HG02623 (cell line): Measurements from ENCODE around the gene NDUFA8.

Experiments used
- ATAC-seq: cut with Tn5 transposase; IDR thresholded peaks from one replicate; pipeline ENCODE4 v1.9.1; 2021; ENCODE audit warnings: moderate library complexity; ENCODE audit not compliant: unreplicated experiment

The NDUFA8 gene

DNA sequence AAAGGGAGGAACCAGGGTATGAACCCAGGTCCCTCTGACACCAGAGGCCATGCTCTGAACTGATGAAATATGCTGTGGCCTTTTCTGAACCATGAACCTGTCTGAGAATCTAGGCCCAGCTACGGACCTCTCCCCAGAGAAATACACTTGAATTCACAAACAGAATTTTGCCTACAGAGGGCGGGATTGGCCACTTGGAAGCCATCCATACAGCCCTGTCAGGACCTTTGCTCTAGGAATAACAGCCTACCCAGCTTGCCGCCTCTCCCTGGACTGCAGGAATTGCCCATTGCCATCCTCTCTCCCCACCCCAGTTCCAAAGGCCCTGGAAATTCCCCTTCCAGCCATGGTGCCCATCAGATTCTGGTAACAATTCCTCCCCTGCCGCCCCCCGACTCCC, 26.7 kb upstream of the NDUFA8 start:
- no peak for ATAC-seq

DNA sequence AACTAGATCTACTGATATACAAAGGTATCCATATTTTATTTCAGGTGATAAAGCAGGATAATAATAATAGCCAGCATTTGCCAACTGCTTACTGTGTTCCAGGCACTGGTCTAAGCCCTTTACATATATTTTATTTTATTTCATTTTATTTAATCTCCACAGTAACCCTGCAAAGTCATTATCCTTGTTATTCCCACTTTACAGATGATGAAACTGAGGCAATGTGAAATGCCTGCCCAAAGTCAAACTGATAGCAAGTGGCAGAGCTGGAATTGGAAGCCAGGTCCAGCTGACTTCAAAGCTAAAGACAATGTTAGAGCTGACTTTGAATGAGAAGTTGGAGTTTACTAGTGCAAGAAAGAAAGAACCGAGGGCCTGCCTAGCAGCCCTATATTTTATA, 25.0 kb upstream of the NDUFA8 start:
- no peak for ATAC-seq

DNA sequence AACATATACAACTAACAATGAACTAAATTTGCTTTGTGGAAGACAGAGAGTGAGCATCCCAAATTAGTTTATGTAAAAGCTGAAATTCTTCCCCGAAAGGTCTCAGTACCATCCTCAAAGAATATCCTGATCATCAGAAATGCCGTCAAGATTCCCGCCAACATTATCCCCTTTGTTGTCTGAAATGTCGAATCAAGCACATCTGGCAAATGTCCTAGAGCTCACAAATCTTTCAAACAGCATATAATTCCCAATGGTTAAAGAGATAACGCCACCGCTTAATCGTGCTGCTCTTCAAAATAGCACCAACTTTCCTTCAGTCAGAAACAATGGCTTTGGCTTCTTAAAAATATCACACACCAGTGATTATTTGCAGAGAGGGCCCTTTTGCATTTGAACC, 23.9 kb upstream of the NDUFA8 start:
- ATAC-seq: no peak

DNA sequence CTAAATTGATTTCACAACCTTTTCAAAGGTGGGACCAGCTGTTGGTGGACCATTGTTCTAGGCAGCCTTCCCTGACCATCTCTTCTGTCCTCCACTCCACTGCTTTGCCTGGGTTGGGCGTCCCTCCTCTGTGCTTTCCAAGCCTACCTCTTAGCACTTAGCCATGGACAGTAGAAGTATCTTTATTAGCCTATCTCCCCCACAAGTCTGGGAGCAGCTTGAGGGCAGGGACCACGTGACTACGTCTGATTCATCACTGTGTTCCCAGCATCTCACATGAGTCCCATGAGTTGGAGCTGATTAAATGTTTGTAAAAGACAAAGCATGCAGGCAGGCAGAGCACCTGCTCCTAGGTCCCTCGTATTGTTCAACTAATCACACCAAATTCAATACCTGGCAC, 21.1 kb upstream of the NDUFA8 start:
- ATAC-seq: no peak

GRCh38 chr9:122179690-122180074, 20.1 kb upstream of the NDUFA8 start:
- no peak for ATAC-seq

DNA sequence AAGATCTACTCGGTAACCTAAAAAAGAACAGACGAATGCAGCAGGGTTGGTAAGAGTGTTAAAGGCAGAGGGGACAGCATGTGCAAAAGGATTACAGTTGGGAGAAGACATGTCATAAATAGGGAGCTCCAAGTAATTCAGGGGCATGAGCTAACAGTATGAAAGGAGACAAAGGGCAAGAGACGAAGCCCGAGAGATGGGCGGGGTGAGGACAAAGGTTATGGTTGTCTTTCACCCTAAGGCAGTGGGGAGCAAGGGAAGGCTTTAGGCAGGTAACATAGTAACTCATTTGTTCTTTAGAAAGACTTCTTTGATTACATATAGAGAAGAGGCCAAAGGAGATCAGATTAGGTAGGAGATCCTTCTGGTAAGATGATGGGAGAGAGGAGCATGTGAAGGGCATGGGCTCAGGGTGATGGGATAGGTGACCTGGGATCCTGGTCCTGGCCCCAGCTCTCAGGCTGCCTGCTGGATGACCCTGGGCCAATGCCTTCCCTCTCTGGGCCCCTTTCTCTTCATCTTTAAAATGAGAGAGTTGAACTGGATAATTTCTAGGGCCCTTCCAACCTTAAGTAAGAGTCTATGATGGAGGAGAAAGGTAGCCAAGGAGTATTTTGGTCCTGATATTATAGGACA, 19.6 kb upstream of the NDUFA8 start:
- ATAC-seq: no peak

DNA sequence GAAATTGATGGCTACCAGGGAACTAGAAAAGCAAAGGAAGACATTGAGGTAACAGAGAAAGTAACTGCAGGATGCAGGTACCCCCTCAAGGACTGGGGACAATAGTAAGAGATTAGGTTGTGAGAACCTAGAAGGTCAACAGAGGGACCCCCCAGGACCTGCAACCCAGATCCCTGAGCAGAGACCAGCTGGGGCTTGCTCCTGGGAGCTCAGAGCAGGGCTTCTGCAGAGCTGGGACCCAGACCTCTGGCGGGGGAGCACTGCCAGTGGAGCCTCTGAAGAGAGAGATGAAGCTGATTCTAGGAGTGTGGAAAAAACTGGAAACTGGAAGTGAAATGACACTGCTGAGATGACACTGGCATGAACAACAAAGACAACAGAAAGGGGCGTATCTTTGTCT, 17.3 kb upstream of the NDUFA8 start:
- ATAC-seq: no peak

- no peak for ATAC-seq
Measured at GRCh38 chr9:122173670-122174069, 14.1 kb upstream of the NDUFA8 start.

GRCh38 chr9:122172131-122172530, 12.6 kb upstream of the NDUFA8 start:
- ATAC-seq: no peak

DNA sequence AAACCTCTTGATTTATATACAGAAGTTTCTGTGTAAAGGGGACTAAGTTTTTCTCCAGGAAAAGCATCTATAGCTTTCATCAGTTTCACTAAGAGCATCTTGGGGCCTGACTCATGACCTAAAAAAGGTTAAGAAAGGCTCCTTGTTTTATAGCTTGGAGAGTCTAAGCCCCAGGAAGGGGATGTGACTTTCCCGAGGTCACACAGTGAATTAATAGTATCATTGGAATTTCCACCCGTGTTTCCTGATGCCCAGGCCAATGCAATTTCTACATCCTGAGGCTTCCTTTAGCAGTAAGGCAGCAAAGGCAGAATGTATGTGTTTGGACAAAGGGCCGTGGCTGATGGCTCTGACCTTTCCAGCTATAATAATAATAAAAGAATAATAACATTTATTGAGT, 8.8 kb upstream of the NDUFA8 start:
- ATAC-seq: no peak

DNA sequence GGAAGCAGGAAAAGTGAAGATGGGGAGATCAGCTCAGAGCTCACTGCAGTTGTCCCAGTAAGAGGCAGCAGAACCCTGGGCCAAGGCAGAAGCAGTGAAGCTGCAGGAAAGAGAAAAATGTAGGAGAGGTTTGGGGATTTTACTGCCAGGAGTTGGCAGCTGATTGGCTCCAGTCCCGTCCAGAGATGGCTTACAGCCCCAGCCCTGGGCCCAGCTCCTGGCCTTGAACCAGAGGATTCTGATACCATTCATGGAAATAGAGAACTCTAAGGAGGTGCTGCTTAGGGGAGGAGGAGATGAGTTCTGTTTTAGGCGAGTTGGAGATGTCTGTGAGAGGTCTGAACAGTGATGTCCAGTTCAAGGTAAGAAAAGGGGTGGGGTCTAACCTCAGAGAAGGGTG, 4.7 kb upstream of the NDUFA8 start:
- no peak for ATAC-seq

- no peak for ATAC-seq
Measured at GRCh38 chr9:122162415-122162814, 2.8 kb upstream of the NDUFA8 start.

DNA sequence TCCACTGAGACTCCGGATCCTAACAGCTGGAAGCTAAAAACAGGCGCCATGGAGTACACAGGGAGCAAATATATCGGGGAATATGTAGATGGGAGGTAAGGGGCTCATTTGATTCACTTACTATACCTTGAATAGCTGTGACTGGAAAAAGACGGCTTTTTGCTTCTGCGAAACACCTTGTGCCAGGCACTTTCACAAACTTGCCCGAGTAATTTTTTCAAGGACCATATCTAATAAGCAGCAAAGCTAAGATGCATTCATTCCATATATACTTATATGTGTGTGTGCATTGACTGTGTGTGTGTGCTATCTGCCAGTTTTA, 307 bp upstream of the NDUFA8 start:
- ATAC-seq: no peak

DNA sequence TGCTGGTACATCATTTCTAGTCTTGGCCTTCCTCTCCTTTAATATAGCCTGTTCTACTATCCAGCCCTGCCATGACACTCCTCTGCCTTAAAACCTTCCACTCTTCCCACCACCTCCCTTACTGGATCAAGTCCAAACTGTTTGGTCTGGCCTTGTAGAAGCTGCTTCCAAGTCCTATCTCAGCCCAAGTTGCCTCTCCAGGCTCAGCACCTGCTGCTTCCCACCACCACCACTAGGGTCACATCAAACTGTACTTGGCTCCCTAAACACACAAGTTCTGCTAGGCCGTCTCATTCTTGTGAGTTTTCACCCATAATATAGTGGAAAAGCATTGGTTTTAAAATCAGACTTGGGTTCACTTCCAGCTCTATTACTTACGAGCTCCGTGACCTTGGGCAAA, 1.4 kb downstream of the NDUFA8 start:
- ATAC-seq: no peak

- no peak for ATAC-seq
Measured at GRCh38 chr9:122155796-122156195, 3.8 kb downstream of the NDUFA8 start.

- ATAC-seq: no peak
Measured at GRCh38 chr9:122151267-122151828, 8.2 kb downstream of the NDUFA8 start.

- no peak for ATAC-seq
Measured at GRCh38 chr9:122145592-122145863, 14.1 kb downstream of the NDUFA8 start.

GRCh38 chr9:122144836-122145591, 14.6 kb downstream of the NDUFA8 start:
- no peak for ATAC-seq

DNA sequence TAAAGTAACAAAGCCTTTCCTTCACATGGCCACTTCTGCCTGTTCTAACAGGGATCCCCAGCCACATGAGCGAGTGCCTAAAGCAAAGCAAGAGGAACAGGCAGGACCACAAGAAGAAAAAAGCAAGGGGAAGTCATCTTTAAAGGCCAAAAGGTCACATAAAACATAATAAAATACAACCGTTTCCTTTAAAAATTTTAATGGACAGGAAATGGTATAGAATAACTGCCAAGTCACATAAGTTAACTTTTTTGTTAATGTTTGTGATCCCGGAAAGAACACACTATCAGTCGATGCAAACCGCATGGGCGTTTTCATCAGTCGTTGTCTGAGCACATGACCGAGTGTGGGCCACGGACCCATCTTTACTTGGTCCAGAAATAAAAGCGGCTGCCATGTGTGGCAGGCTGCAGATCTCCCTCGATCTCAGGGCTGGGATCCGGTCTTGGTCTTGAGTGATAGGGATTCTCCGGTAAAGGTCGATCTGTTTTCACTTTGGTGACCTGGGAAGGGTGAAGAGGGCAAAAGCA, 15.6 kb downstream of the NDUFA8 start:
- ATAC-seq: no peak

- no peak for ATAC-seq
Measured at GRCh38 chr9:122143296-122143695, 16.3 kb downstream of the NDUFA8 start.

DNA sequence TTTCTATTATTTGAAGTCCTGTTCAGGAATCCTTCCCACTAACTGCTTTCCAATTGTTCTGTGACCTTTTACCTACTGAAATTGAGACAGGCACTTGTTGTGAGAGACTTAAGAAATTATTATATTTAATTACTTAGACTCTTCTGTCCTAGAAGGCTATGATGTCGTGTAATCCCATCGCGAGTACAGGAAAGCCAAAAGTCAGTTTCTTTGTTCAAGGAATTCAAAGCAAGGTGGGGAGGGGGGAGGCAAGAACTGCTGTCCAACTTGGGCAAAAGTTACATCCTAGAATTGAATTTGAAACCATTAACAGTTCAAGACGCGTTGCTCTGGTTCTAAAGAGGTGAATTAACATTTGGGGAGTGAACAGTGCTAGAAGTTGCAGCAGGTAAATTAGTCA, 17.9 kb downstream of the NDUFA8 start:
- ATAC-seq: no peak

- ATAC-seq: no peak
Measured at GRCh38 chr9:122140368-122141193, 19.0 kb downstream of the NDUFA8 start.
